K562 (cell line): Measurements from ENCODE around the gene CASKIN1. TPM values are rescaled to one million over a fixed set of nuclear protein-coding genes. Genes with fewer than 3 reads are reported as not detected.

Source experiments
- MEIS2 ChIP-seq: fragments of 450-650 bp; IDR thresholded peaks from 2 replicates; pipeline ENCODE4 v1.6.1; 2014; ENCODE audit warnings: mild to moderate bottlenecking; ENCODE audit not compliant: partially characterized antibody
- MYBL2 ChIP-seq, 2 experiments: fragments of 450-650 bp in 1 of 2; sonication (generic) in 1 of 2; formaldehyde crosslinking in 1 of 2; IDR thresholded peaks; 2 replicates each; pipeline versions ENCODE4 v1.6.1 to v1.8.1; 2017 to 2022; ENCODE audit warnings: borderline replicate concordance in 1 of 2, inconsistent platforms in 1 of 2, low read depth in 1 of 2, mild to moderate bottlenecking in 1 of 2, missing genetic modification reagents in 1 of 2, moderate library complexity in 1 of 2
- NFIC ChIP-seq: fragments of 450-650 bp; IDR thresholded peaks from 2 replicates; pipeline ENCODE4 v1.6.1; 2017; ENCODE audit warnings: mild to moderate bottlenecking, inconsistent platforms
- polyA plus RNA-seq, 8 experiments: library from polyadenylated mRNA; depleted of rRNA in 4 of 8; stranded (reverse) in 5 of 8; unstranded in 3 of 8; fragments of >200 nt; fragmentation: Nextera tagmentation in 2 of 8; fragmentation: Illumina TruSeq in 1 of 8; extraction: Ambion mirVana in 2 of 8; extraction: Trizol in 1 of 8; gene quantifications; 2 replicates each; pipeline versions ENCODE4 v1.2.1 to v1.2.3, GENCODE V29; 2011 to 2014; ENCODE audit warnings: inconsistent platforms in 1 of 8, missing spikeins in 1 of 8
- total RNA-seq, 7 experiments: library from RNA; depleted of rRNA in 6 of 7; stranded (reverse); fragments of >200 nt in 6 of 7; fragmentation: Illumina TruSeq in 2 of 7; extraction: Trizol in 2 of 7; gene quantifications; 2 replicates each; pipeline versions ENCODE4 v1.2.1 to v1.2.3, GENCODE V29; 2011 to 2021; ENCODE audit warnings: low replicate concordance in 1 of 7
- TF ChIP-seq, protein P1 (sequence below): fragments of 200-800 bp; sonication (Bioruptor generic); IDR thresholded peaks from 2 replicates; pipeline ENCODE4 v1.6.1; 2016; ENCODE audit warnings: missing genetic modification characterization, missing compliant biosample characterization
- TF ChIP-seq, protein P2 (sequence below), 2 experiments: IDR thresholded peaks; 2 replicates each; pipeline ENCODE4 v1.6.1; 2011; ENCODE audit warnings: borderline replicate concordance in 1 of 2, control low read depth in 1 of 2, low read depth in 1 of 2, low read length in 1 of 2, mild to moderate bottlenecking in 1 of 2, mixed read lengths in 1 of 2, moderate library complexity in 1 of 2; ENCODE audit not compliant: insufficient read depth in 1 of 2, insufficient read length in 1 of 2, poor library complexity in 1 of 2, severe bottlenecking in 1 of 2; ENCODE audit errors: extremely low read depth in 1 of 2
- TF ChIP-seq, protein P3 (sequence below): fragments of 450-650 bp; IDR thresholded peaks from 2 replicates; pipeline ENCODE4 v1.6.1; 2016; ENCODE audit warnings: borderline replicate concordance
- TF ChIP-seq, protein P4 (sequence below): fragments of 250-450 bp; sonication (Bioruptor Pico); IDR thresholded peaks from 2 replicates; pipeline ENCODE4 v1.4.0; 2020

The CASKIN1 gene
- total and polyA plus RNA-seq, 9 of the 15 experiments (the other 6 are each of a cell fraction or from before 2014, with no cell fraction given) = 0.15 to 4.5 (median 1.5) TPM; not detected in 2

DNA sequence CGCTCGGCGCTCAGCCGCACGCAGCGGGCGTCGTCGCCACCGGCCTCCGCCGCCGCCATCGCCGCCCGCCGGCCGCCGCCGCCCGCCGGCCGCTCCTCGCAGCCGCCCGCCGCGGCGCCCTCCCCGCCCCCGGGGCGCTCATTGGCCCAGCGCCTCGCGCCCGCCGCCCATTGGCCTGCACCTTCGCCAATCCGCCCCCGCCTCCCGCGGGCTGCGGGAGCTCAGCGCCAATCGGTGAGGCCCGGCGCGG, 18.2 kb upstream of the CASKIN1 start, which contains the start of gene PGP (continued):
- TF ChIP-seq, protein P1, sequence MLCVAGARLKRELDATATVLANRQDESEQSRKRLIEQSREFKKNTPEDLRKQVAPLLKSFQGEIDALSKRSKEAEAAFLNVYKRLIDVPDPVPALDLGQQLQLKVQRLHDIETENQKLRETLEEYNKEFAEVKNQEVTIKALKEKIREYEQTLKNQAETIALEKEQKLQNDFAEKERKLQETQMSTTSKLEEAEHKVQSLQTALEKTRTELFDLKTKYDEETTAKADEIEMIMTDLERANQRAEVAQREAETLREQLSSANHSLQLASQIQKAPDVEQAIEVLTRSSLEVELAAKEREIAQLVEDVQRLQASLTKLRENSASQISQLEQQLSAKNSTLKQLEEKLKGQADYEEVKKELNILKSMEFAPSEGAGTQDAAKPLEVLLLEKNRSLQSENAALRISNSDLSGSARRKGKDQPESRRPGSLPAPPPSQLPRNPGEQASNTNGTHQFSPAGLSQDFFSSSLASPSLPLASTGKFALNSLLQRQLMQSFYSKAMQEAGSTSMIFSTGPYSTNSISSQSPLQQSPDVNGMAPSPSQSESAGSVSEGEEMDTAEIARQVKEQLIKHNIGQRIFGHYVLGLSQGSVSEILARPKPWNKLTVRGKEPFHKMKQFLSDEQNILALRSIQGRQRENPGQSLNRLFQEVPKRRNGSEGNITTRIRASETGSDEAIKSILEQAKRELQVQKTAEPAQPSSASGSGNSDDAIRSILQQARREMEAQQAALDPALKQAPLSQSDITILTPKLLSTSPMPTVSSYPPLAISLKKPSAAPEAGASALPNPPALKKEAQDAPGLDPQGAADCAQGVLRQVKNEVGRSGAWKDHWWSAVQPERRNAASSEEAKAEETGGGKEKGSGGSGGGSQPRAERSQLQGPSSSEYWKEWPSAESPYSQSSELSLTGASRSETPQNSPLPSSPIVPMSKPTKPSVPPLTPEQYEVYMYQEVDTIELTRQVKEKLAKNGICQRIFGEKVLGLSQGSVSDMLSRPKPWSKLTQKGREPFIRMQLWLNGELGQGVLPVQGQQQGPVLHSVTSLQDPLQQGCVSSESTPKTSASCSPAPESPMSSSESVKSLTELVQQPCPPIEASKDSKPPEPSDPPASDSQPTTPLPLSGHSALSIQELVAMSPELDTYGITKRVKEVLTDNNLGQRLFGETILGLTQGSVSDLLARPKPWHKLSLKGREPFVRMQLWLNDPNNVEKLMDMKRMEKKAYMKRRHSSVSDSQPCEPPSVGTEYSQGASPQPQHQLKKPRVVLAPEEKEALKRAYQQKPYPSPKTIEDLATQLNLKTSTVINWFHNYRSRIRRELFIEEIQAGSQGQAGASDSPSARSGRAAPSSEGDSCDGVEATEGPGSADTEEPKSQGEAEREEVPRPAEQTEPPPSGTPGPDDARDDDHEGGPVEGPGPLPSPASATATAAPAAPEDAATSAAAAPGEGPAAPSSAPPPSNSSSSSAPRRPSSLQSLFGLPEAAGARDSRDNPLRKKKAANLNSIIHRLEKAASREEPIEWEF (CRISPR knock-in tag) = peak; percentile 99; the same call in 1 of the 2 replicates
- TF ChIP-seq, protein P2, sequence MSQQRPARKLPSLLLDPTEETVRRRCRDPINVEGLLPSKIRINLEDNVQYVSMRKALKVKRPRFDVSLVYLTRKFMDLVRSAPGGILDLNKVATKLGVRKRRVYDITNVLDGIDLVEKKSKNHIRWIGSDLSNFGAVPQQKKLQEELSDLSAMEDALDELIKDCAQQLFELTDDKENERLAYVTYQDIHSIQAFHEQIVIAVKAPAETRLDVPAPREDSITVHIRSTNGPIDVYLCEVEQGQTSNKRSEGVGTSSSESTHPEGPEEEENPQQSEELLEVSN (IDR thresholded peaks at IDR 0.05; ENCODE audit: borderline replicate concordance in 1 of 2, extremely low read depth in 1 of 2, insufficient read depth in 1 of 2, insufficient read length in 1 of 2, low read depth in 1 of 2, low read length in 1 of 2, poor library complexity in 1 of 2, severe bottlenecking in 1 of 2) = peak in 1 of 2 experiments; percentile 56
- TF ChIP-seq, protein P3, sequence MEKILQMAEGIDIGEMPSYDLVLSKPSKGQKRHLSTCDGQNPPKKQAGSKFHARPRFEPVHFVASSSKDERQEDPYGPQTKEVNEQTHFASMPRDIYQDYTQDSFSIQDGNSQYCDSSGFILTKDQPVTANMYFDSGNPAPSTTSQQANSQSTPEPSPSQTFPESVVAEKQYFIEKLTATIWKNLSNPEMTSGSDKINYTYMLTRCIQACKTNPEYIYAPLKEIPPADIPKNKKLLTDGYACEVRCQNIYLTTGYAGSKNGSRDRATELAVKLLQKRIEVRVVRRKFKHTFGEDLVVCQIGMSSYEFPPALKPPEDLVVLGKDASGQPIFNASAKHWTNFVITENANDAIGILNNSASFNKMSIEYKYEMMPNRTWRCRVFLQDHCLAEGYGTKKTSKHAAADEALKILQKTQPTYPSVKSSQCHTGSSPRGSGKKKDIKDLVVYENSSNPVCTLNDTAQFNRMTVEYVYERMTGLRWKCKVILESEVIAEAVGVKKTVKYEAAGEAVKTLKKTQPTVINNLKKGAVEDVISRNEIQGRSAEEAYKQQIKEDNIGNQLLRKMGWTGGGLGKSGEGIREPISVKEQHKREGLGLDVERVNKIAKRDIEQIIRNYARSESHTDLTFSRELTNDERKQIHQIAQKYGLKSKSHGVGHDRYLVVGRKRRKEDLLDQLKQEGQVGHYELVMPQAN = no peak
- no peak for TF ChIP-seq MEIS2
- TF ChIP-seq MYBL2 (IDR thresholded peaks at IDR 0.05; ENCODE audit: low read depth) = no peak
- no peak for TF ChIP-seq MYBL2 (CRISPR knock-in tag; IDR thresholded peaks at IDR 0.05; ENCODE audit: borderline replicate concordance)
- no peak for TF ChIP-seq NFIC
- TF ChIP-seq, protein P4, sequence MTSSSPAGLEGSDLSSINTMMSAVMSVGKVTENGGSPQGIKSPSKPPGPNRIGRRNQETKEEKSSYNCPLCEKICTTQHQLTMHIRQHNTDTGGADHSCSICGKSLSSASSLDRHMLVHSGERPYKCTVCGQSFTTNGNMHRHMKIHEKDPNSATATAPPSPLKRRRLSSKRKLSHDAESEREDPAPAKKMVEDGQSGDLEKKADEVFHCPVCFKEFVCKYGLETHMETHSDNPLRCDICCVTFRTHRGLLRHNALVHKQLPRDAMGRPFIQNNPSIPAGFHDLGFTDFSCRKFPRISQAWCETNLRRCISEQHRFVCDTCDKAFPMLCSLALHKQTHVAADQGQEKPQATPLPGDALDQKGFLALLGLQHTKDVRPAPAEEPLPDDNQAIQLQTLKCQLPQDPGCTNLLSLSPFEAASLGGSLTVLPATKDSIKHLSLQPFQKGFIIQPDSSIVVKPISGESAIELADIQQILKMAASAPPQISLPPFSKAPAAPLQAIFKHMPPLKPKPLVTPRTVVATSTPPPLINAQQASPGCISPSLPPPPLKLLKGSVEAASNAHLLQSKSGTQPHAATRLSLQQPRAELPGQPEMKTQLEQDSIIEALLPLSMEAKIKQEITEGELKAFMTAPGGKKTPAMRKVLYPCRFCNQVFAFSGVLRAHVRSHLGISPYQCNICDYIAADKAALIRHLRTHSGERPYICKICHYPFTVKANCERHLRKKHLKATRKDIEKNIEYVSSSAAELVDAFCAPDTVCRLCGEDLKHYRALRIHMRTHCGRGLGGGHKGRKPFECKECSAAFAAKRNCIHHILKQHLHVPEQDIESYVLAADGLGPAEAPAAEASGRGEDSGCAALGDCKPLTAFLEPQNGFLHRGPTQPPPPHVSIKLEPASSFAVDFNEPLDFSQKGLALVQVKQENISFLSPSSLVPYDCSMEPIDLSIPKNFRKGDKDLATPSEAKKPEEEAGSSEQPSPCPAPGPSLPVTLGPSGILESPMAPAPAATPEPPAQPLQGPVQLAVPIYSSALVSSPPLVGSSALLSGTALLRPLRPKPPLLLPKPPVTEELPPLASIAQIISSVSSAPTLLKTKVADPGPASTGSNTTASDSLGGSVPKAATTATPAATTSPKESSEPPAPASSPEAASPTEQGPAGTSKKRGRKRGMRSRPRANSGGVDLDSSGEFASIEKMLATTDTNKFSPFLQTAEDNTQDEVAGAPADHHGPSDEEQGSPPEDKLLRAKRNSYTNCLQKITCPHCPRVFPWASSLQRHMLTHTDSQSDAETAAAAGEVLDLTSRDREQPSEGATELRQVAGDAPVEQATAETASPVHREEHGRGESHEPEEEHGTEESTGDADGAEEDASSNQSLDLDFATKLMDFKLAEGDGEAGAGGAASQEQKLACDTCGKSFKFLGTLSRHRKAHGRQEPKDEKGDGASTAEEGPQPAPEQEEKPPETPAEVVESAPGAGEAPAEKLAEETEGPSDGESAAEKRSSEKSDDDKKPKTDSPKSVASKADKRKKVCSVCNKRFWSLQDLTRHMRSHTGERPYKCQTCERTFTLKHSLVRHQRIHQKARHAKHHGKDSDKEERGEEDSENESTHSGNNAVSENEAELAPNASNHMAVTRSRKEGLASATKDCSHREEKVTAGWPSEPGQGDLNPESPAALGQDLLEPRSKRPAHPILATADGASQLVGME (CRISPR knock-in tag) = no peak
